MCF 10A (cell line): Measurements from ENCODE around the gene COL23A1. TPM values are rescaled to one million over a fixed set of nuclear protein-coding genes. Genes with fewer than 3 reads are reported as not detected.

Experiments
- BruUV-seq: library from RNA; stranded (reverse); fragments of 400-500 nt; replicated peaks from 2 replicates; lab custom pipeline; 2021; lab: Mats Ljungman, UMichigan
- CTCF ChIA-PET: fragments of 300-600 bp; sonication (Branson Sonifier 250); formaldehyde crosslinking; extraction: SDS; loops from one replicate; lab custom pipeline; 2021; ENCODE audit warnings: antibody characterized with exemption, inconsistent platforms; lab: Yijun Ruan, JAX
- POLR2A ChIA-PET: fragments of 300-600, 350-650 bp; sonication (Branson Sonifier 250); formaldehyde crosslinking; extraction: SDS; loops from one replicate; lab custom pipeline; 2020; ENCODE audit warnings: antibody characterized with exemption, inconsistent platforms; lab: Yijun Ruan, JAX
- DNase-seq: peaks from one replicate; pipeline ENCODE4 v3.0.0-alpha.2; 2018; ENCODE audit not compliant: unreplicated experiment
- H3K27ac Mint-ChIP-seq: one replicate; pipeline ENCODE4 v1.8.0; 2022; ENCODE audit warnings: mild to moderate bottlenecking, low read depth, mixed read lengths; ENCODE audit not compliant: unreplicated experiment
- H3K27me3 Mint-ChIP-seq: one replicate; pipeline ENCODE4 v1.8.0; 2022; ENCODE audit warnings: mixed read lengths; ENCODE audit not compliant: insufficient read depth, unreplicated experiment
- H3K36me3 Mint-ChIP-seq: one replicate; pipeline ENCODE4 v1.8.0; 2022; ENCODE audit warnings: mild to moderate bottlenecking, moderate library complexity, mixed read lengths; ENCODE audit not compliant: insufficient read depth, unreplicated experiment
- H3K4me1 Mint-ChIP-seq: one replicate; pipeline ENCODE4 v1.8.0; 2022; ENCODE audit warnings: mixed read lengths; ENCODE audit not compliant: insufficient read depth, unreplicated experiment
- H3K4me3 Mint-ChIP-seq: one replicate; pipeline ENCODE4 v1.8.0; 2022; ENCODE audit warnings: mild to moderate bottlenecking, moderate library complexity, mixed read lengths; ENCODE audit not compliant: unreplicated experiment
- H3K9me3 Mint-ChIP-seq: one replicate; pipeline ENCODE4 v1.8.0; 2022; ENCODE audit warnings: mixed read lengths; ENCODE audit not compliant: unreplicated experiment
- CTCF ChIP-seq: fragments of 200-600 bp; IDR thresholded peaks from one replicate; pipeline ENCODE4 v1.8.0; 2022; ENCODE audit warnings: antibody characterized with exemption, mild to moderate bottlenecking; ENCODE audit not compliant: unreplicated experiment
- intact Hi-C: fragments of 100-400 bp; cut with micrococcal nuclease; formaldehyde crosslinking; loops from 2 replicates; pipeline ENCODE4 v1.14.1; 2022
- total RNA-seq: library from RNA; stranded (reverse); gene quantifications from 2 replicates; pipeline ENCODE4 v1.2.3, GENCODE V29; 2022

The COL23A1 gene
- total RNA-seq, 1 experiment from 2014 or later: not detected

- intact Hi-C loops: no loop called here
- ChIA-PET CTCF (interaction anchor here (0.5 to 1.1 kb wide), 3 partner anchors 14 to 1217 kb away, joined by 3 to 5 read pairs (median 4); no protein-coding TSS in a partner anchor), POLR2A (no interaction called here)
- peaks cover 33% of the 10 kb centered on the region for H3K27me3 Mint-ChIP-seq
- H3K27ac Mint-ChIP-seq: no peak overlapping the region
- no peak for TF ChIP-seq CTCF
- DNase-seq: no peak
- H3K4me3 Mint-ChIP-seq: no peak overlapping the region
- no peaks in the 10 kb centered on the region for H3K9me3 Mint-ChIP-seq
- H3K4me1 Mint-ChIP-seq: peaks cover 12% of the 10 kb centered on the region
- BruUV-seq: no TSS peak
- H3K36me3 Mint-ChIP-seq: no peaks in the 10 kb centered on the region
Measured at GRCh38 chr5:178293815-178294214, 296.4 kb downstream of the COL23A1 start.

GRCh38 chr5:178293400-178293799 lies 296.8 kb downstream of the COL23A1 start:
- intact Hi-C loops: no loop called here
- no peaks in the 10 kb centered on the region for H3K9me3 Mint-ChIP-seq
- no peak overlapping the region for H3K27ac Mint-ChIP-seq
- CTCF ChIA-PET: interaction anchor here (0.5 to 1.1 kb wide), 3 partner anchors 13 to 1218 kb away, joined by 4 to 5 read pairs (median 5); no protein-coding TSS in a partner anchor
- DNase-seq: no peak
- peaks cover 29% of the 10 kb centered on the region for H3K27me3 Mint-ChIP-seq
- peaks cover 17% of the 10 kb centered on the region for H3K4me1 Mint-ChIP-seq
- BruUV-seq: no TSS peak
- no peaks in the 10 kb centered on the region for H3K36me3 Mint-ChIP-seq
- no peak for TF ChIP-seq CTCF
- H3K4me3 Mint-ChIP-seq: no peak overlapping the region
- POLR2A ChIA-PET: no interaction called here

GRCh38 chr5:178292826-178293205 lies 297.4 kb downstream of the COL23A1 start:
- intact Hi-C loops: no loop called here
- no peak for TF ChIP-seq CTCF
- ChIA-PET CTCF (interaction anchor here (0.8 to 0.9 kb wide), 2 partner anchors 10 to 16 kb away, joined by 3 to 5 read pairs; no protein-coding TSS in a partner anchor), POLR2A (no interaction called here)
- Mint-ChIP-seq H3K27ac (no peak overlapping the region), H3K36me3 (no peaks in the 10 kb centered on the region), H3K4me3 (no peak overlapping the region), H3K4me1 (peaks cover 22% of the 10 kb centered on the region), H3K9me3 (no peaks in the 10 kb centered on the region), H3K27me3 (peaks cover 29% of the 10 kb centered on the region)
- no peak for DNase-seq
- no TSS peak for BruUV-seq

- H3K4me3 Mint-ChIP-seq: no peak overlapping the region
- no peaks in the 10 kb centered on the region for H3K9me3 Mint-ChIP-seq
- BruUV-seq: no TSS peak
- peaks cover 28% of the 10 kb centered on the region for H3K4me1 Mint-ChIP-seq
- intact Hi-C loops: no loop called here
- TF ChIP-seq CTCF: no peak
- CTCF ChIA-PET: interaction anchor here (0.6 to 0.9 kb wide), 4 partner anchors 10 to 147 kb away, joined by 3 to 6 read pairs (median 4); no protein-coding TSS in a partner anchor
- no peak overlapping the region for H3K27ac Mint-ChIP-seq
- POLR2A ChIA-PET: no interaction called here
- no peaks in the 10 kb centered on the region for H3K36me3 Mint-ChIP-seq
- H3K27me3 Mint-ChIP-seq: peaks cover 29% of the 10 kb centered on the region
- no peak for DNase-seq
Measured at GRCh38 chr5:178291969-178292825, 298.0 kb downstream of the COL23A1 start.
